GM18873 (cell line): Measurements from ENCODE around the gene BACH2.

Source experiments
- ATAC-seq: cut with Tn5 transposase; IDR thresholded peaks from one replicate; pipeline ENCODE4 v1.9.1; 2021; ENCODE audit warnings: mild to moderate bottlenecking, moderate library complexity, moderate number of reproducible peaks; ENCODE audit not compliant: unreplicated experiment, low FRiP score

Gene BACH2

GRCh38 chr6:90249034-90249433 lies 47.6 kb downstream of the BACH2 start:
- no peak for ATAC-seq

- ATAC-seq, result no peak
These were observed 49.4 kb downstream of the BACH2 start for GRCh38 chr6:90247262-90247661.

- no peak for ATAC-seq
These were observed 55.3 kb downstream of the BACH2 start for GRCh38 chr6:90241229-90241880.

- no peak for ATAC-seq
These were observed 58.0 kb downstream of the BACH2 start for GRCh38 chr6:90238496-90239266.

- no peak for ATAC-seq
These were observed 59.2 kb downstream of the BACH2 start for GRCh38 chr6:90237350-90237990.

GRCh38 chr6:90233994-90234393 lies 62.6 kb downstream of the BACH2 start:
- ATAC-seq, result no peak

GRCh38 chr6:90233213-90233612 lies 63.4 kb downstream of the BACH2 start:
- no peak for ATAC-seq

GRCh38 chr6:90231798-90232197 lies 64.8 kb downstream of the BACH2 start:
- ATAC-seq, result no peak

- ATAC-seq, result no peak
These were observed 65.3 kb downstream of the BACH2 start for GRCh38 chr6:90231308-90231707.

- no peak for ATAC-seq
These were observed 66.0 kb downstream of the BACH2 start for GRCh38 chr6:90230548-90231215.

- ATAC-seq, result no peak
These were observed 67.2 kb downstream of the BACH2 start for GRCh38 chr6:90229331-90230010.

- no peak for ATAC-seq
These were observed 69.0 kb downstream of the BACH2 start for GRCh38 chr6:90227673-90228072.

GRCh38 chr6:90227213-90227612 lies 69.4 kb downstream of the BACH2 start:
- ATAC-seq, result no peak

GRCh38 chr6:90226257-90226656 lies 70.4 kb downstream of the BACH2 start:
- ATAC-seq, result no peak

GRCh38 chr6:90224196-90224595 lies 72.4 kb downstream of the BACH2 start:
- ATAC-seq, result no peak

GRCh38 chr6:90222724-90223198 lies 73.9 kb downstream of the BACH2 start:
- no peak for ATAC-seq

- no peak for ATAC-seq
These were observed 74.6 kb downstream of the BACH2 start for GRCh38 chr6:90222008-90222407.

- ATAC-seq, result no peak
These were observed 75.2 kb downstream of the BACH2 start for GRCh38 chr6:90221403-90221802.

GRCh38 chr6:90220273-90220672 lies 76.4 kb downstream of the BACH2 start:
- ATAC-seq, result no peak

- no peak for ATAC-seq
These were observed 77.2 kb downstream of the BACH2 start for GRCh38 chr6:90219209-90219985.
